ENCODE data around the gene ZNF804B. TPM values are rescaled to one million over a fixed set of nuclear protein-coding genes. Genes with fewer than 3 reads are reported as not detected.

Gene ZNF804B
- total RNA-seq, 1 experiment from 2014 or later = not detected

DNA sequence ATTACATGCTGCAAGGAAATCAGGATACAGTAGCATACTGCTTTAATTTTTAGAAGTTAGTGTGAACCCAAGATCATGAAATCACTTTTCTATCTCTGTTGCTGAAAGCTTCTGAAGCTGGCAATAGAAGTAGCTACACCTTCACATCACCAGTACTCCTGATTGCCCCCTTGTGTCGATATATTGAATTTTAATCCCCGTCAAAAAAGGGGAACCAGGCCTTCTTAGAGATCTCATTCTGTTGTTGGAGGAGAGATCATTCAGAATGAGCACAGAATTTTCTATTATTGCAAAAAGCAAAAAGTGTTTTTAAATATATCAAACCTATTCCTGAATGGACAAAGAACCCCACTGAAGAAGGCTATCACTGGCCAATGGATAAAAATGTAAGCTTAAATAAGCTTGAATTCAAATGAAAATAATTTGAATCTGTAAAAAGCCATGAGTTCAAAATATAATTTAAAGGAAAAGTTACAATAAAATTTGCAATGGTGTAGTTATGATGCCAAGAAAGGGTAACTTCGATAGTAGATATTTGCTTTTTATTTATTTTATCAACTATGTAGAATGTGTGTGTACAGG, 75.7 kb downstream of the ZNF804B start:
- DNase-seq (ENCODE audit: low read depth) = no peak

DNA sequence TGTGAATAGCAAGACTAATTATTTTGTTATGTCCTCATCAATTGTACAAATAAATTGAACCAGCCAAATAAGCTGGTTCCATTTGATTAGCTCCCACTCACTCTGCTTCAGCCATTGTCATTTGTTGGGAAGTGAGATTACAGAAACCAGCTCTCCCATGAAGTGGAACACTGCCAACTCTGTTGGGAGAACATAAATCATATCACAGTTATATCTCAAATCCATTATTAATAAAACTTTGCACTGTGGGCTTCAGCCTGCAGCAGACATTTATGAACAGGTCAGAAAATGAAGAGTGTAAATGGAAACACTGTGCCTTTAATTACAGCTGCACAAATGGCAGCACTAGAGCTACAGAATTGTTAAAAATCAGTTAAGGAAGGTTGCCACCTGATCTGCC, 82.7 kb downstream of the ZNF804B start:
- no peak for DNase-seq (ENCODE audit: low read depth)

DNA sequence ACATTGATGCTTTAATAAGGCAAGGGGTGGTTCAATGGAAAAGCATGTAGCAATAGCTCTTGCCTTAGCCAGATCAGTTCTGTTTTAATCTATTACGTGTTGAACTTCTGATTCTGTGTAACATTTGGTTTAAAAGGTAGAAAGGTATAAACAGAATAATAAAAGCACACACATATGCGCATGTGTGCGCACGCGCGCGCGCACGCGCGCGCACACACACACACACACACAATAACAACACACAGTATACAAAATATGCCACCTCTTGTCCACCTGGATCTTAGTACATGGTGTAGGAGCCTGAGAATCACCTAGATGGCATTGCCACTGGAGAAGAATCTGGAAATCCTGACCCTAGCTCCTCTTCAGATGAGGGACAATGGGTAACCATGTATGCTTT, 85.6 kb downstream of the ZNF804B start:
- DNase-seq (ENCODE audit: low read depth) = no peak

DNA sequence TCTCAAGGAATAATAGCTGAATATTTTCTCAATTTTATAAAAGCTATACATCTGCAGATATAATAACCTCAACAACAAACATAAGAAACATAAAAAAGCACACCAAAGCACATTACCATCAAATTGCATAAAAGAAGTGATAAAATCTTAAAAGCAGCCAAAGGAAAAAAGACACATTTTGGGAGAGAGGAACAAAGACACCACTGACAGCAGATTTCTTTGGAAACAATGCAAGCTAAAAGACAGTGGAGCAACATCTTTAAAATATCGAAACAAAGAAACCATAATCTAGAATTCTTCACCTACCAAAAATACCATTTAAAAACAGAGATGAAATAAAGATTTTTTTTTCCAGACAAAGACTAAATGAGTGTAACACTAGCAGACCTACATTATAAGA, 91.7 kb downstream of the ZNF804B start:
- no peak for DNase-seq (ENCODE audit: low read depth)

DNA sequence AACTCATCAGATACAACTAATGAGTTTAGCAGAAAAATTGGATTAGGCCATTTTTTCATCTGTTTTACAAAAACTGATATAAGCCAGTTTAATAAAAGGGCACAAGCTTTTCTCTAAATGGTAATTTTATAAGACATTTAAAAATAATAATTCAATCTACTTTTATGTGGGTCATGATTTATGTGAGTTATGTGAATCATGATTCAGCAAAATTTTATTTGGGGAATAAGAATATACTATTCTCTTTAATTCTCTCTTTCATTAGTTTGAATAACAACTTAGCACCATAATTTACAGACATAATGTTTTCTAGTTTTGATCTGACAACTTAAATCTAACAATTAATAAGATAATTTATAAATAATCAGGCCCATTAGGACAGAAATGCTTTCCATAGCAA, 99.8 kb downstream of the ZNF804B start:
- no peak for DNase-seq (ENCODE audit: low read depth)

GRCh38 chr7:88866265-88866863, 106.9 kb downstream of the ZNF804B start:
- no peak for DNase-seq (ENCODE audit: low read depth)

DNA sequence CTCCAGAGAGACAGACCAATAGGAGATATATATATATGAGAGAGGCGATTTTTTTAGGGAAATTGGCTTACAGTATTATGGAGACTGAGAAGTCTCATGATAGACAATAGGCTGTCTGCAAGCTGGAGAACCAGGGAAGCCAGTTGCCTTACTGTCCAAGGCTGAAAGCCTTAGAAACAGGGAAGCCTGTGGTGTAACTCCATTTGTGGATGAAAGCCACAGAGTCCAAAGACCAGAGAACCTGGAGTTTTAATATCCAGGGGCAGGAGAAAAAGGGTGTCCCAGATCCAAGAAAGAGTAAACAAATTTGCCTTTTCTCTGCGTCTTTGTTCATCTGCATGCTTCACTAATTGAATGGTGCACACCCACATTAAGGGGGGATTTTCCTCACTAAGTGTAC, 107.7 kb downstream of the ZNF804B start:
- DNase-seq (ENCODE audit: low read depth) = no peak

DNA sequence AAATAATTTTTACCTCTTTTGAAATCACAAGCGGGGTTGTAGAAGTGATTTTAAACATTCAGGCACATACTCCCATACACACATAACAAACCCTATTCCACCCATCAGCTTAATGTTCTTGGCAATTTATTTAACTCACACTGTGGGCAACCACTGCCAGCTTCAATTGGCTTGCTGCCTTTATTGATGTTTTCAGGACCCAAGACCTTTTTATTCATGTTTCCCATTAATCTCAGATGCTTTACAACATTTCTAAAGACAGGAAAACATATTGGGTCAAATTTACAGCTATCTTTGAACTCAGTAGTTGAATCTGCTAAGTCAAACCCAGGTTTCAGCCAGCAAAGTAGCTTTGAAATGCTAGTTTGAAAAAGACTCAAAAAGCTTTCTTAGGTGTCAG, 109.0 kb downstream of the ZNF804B start:
- DNase-seq (ENCODE audit: low read depth) = no peak

DNA sequence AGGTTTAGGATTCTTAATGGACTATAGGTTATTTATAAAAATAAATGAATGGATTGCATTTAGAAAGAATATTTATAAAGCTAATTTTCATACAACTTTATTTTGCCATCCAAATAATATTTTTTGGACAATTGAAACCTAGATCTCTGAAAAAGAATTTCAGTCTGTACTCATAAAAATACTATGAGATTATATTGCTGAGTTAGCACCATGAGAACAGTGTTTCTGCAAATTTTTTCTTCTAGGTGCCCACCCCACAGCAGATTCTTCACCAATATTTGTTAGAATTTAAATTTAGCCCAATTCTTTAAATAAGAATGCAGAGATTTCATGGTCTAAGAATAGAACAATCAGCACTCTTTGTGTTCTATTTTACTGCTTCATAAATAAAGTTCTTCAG, 121.6 kb downstream of the ZNF804B start:
- DNase-seq (ENCODE audit: low read depth) = no peak

- DNase-seq (ENCODE audit: low read depth) = no peak
Observed at GRCh38 chr7:88885131-88885530, 125.6 kb downstream of the ZNF804B start.

DNA sequence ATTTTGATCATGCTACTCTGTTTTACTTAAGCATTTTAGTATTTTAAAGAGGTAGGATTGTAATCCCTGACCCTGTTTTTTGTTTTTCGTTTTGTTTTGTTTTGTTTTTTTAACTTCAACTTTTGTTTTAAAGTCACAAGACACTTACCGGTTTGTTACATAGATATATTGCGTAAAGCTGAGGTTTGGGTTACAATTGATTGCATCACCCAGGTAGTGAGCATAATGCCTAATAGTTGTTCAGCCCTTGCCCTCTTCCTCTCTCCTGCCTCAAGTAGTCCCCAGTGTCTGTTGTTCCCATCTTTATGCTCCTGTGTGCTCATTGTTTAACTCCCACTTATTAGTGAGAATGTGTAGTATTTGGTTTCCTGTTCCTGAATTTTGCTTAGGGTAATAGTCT, 129.2 kb downstream of the ZNF804B start:
- DNase-seq (ENCODE audit: low read depth) = no peak

- DNase-seq (ENCODE audit: low read depth) = no peak
Observed at GRCh38 chr7:88910516-88910915, 151.0 kb downstream of the ZNF804B start.

DNA sequence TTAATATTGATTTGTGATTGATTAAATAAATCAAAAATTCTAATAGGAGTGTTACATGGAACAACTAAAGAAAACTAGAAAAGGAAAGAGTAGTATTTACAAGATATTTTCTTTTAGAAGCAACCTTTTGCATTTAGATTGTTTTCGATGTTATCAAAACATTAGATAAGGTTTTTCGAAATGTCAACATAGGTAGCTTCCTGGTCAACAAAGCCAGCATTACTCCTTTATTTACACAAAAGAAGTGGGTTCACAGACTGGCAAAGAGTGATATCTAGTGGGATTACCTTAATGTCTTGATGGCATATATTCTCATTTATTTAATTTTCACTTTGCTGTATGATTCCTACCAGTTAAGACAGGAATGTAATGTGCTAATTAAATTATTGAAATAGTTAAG, 153.4 kb downstream of the ZNF804B start:
- DNase-seq (ENCODE audit: low read depth) = no peak

- DNase-seq (ENCODE audit: low read depth) = no peak
Observed at GRCh38 chr7:88915615-88916014, 156.1 kb downstream of the ZNF804B start.

- no peak for DNase-seq (ENCODE audit: low read depth)
Observed at GRCh38 chr7:88919478-88920131, 160.1 kb downstream of the ZNF804B start.

GRCh38 chr7:88922944-88923343, 163.4 kb downstream of the ZNF804B start:
- DNase-seq (ENCODE audit: low read depth) = no peak

DNA sequence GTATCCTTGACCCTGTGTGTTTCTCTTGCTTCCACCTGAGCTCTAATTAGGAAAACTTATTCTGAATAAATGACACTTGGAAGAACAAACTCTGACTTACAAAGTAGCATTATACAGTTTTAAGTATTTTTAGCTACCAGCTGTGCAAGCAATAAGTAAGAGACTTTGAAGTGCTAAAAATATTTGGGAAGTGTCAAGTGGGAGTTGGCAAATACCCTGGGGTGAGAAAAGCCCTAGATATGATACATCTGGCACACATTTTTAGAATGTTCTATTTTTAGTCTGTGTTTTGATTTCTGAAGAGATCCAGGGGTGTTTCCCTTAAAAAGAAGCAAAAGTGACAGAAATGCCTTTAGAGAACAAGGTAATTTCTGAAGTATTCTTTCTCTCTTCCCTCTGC, 168.8 kb downstream of the ZNF804B start:
- DNase-seq (ENCODE audit: low read depth) = no peak

- DNase-seq (ENCODE audit: low read depth) = no peak
Observed at GRCh38 chr7:88929719-88930118, 170.2 kb downstream of the ZNF804B start.

GRCh38 chr7:88933285-88933684, 173.8 kb downstream of the ZNF804B start:
- no peak for DNase-seq (ENCODE audit: low read depth)

GRCh38 chr7:88942815-88943501, 183.5 kb downstream of the ZNF804B start:
- DNase-seq (ENCODE audit: low read depth) = no peak

DNA sequence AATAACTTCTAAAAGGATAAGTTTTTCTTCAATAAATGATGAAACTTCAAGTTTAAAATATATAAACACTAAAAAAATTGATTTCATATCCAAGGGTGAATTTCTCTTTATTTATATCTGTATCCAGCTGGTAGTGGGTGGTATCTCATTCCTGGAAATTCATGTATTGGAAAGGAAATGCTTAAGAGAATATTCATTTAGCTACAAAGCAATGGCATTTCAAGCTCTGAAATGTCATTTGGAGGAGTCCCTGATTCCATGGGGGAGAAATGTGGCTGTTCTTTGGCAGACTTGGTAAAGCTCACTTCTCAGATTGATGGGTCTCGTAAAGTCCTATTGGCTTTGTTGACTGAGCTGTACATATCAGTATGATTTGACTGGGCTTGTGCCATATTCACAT, 192.3 kb downstream of the ZNF804B start:
- no peak for DNase-seq (ENCODE audit: low read depth)

- no peak for DNase-seq (ENCODE audit: low read depth)
Observed at GRCh38 chr7:88964418-88964817, 204.9 kb downstream of the ZNF804B start.

DNA sequence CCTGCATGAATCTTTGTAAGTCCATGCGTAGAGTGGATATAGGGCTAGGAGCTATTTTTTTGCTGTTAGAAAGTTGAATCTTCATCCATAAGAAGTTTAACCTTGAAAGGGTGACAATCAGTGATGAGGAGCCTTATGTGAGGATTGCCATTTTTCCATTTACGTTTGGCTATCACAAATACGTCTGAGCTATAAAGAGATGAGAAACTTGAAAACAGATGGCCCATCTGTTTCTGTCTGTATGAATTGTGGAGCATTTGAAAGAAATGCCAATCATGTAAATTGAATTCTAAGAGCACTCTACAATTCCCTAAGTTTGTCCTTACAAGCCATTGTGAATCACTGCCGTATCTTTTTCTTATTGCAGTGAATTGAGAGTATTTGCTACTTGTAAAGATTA, 205.9 kb downstream of the ZNF804B start:
- DNase-seq (ENCODE audit: low read depth) = no peak

All from LHCN-M2 (cell line).